Right cardiac atrium (tissue), 5 donors: ENCODE results near the gene KCNH4. TPM values are rescaled to one million over a fixed set of nuclear protein-coding genes. Genes with fewer than 3 reads are reported as not detected.

Experiments
- ATAC-seq, 2 donors: fragments of 200-7000 bp; cut with Tn5 transposase; one replicate each; pipeline versions ENCODE4 v1.8.0 to v1.9.1; 2020; ENCODE audit warnings: moderate library complexity in 2 of 2, mild to moderate bottlenecking in 1 of 2
- DNase-seq, 3 donors: peaks; one replicate each; pipeline ENCODE4 v3.0.0-alpha.2; 2020
- H3K27ac ChIP-seq: one replicate; pipeline ENCODE4 v1.5.1; 2013; ENCODE audit warnings: mild to moderate bottlenecking, low read length, control low read depth, moderate library complexity
- H3K27me3 ChIP-seq: one replicate; pipeline ENCODE4 v1.6.1; 2013; ENCODE audit not compliant: control insufficient read depth, insufficient read depth
- H3K4me1 ChIP-seq: one replicate; pipeline ENCODE4 v1.6.1; 2013; ENCODE audit warnings: low read length; ENCODE audit not compliant: control insufficient read depth, insufficient read depth
- H3K4me3 ChIP-seq: one replicate; pipeline ENCODE4 v1.5.1; 2013; ENCODE audit warnings: low read length, control low read depth
- H3K9me3 ChIP-seq: one replicate; pipeline ENCODE4 v1.6.1; 2013; ENCODE audit warnings: low read length; ENCODE audit not compliant: control insufficient read depth
- WGBS: extraction: QIAGEN DNeasy Blood & Tissue Kit; methylation state at CpG from one replicate; pipeline ENCODE4 v1.1.7; 2013; 5-methylcytosine and 5-hydroxymethylcytosine counted together
- intact Hi-C, 4 donors: fragments of 100-400 bp; cut with DNase I; formaldehyde crosslinking; loops; one replicate each; pipeline versions ENCODE4 v1.11.0 to v1.14.0; 2022 to 2023
- polyA plus RNA-seq: library from polyadenylated mRNA; stranded (reverse); fragments of 200-250 nt; gene quantifications from one replicate; pipeline ENCODE4 v1.2.3, GENCODE V29; 2013
- total RNA-seq, 4 donors: library from RNA; stranded (reverse); fragmentation: NEBNext Ultra II Directional; extraction: Animal tissue kit (Norgen Biotek cat#: 25700); gene quantifications; one replicate each; pipeline ENCODE4 v1.2.1, GENCODE V29; 2021
- donor health status: healthy with polysubstance abuse.
- donor health status: DM: no; HTN: yes; CAD: no.
- donor health status: DM: no; HTN: no; CAD: no.
- donor health status: DM: no; HTN: yes; CAD: no; lungs with severe emphysema.
- donor health status: DM: yes; HTN: yes; CAD: no.

Gene KCNH4
- total and polyA plus RNA-seq, 5 donors: 0.06 to 0.28 (median 0.14) TPM; not detected in 1

- no peak for DNase-seq
- Histone ChIP-seq H3K9me3 (no peaks in the 10 kb centered on the region), H3K27ac (peak overlapping the region; percentile 65), H3K4me1 (peaks cover 37% of the 10 kb centered on the region), H3K27me3 (no peaks in the 10 kb centered on the region), H3K4me3 (no peak overlapping the region)
- WGBS: 45% methylated on average over 4 of the region's 4 CpGs
- ATAC-seq: no peak
- intact Hi-C loops: no loop called here
Measured at GRCh38 chr17:42133461-42134041, 47.4 kb downstream of the KCNH4 start.

- peaks cover 34% of the 10 kb centered on the region for H3K4me1 ChIP-seq
- WGBS: 43% methylated on average over 3 of the region's 3 CpGs
- no peaks in the 10 kb centered on the region for H3K27me3 ChIP-seq
- H3K27ac ChIP-seq: peak overlapping the region; percentile 65
- no peaks in the 10 kb centered on the region for H3K9me3 ChIP-seq
- peak; percentile 17 to 43 for ATAC-seq
- no peak overlapping the region for H3K4me3 ChIP-seq
- peak in 1 of 3 donors; percentile 77 for DNase-seq
- intact Hi-C loops: no loop called here
Measured at GRCh38 chr17:42132941-42133340, 48.0 kb downstream of the KCNH4 start.

GRCh38 chr17:42131981-42132432, 48.9 kb downstream of the KCNH4 start:
- 51% methylated on average over 4 of the region's 4 CpGs for WGBS
- ATAC-seq (peak in 1 of 2 donors; percentile 24), DNase-seq (no peak)
- Histone ChIP-seq H3K27me3 (no peaks in the 10 kb centered on the region), H3K9me3 (no peaks in the 10 kb centered on the region), H3K4me1 (peaks cover 34% of the 10 kb centered on the region), H3K27ac (peak overlapping the region; percentile 33), H3K4me3 (no peak overlapping the region)
- intact Hi-C loops: no loop called here

GRCh38 chr17:42131232-42131631, 49.7 kb downstream of the KCNH4 start:
- ATAC-seq (no peak), DNase-seq (no peak)
- WGBS: 92% methylated on average over 4 of the region's 4 CpGs
- Histone ChIP-seq H3K4me1 (peaks cover 30% of the 10 kb centered on the region), H3K27me3 (no peaks in the 10 kb centered on the region), H3K27ac (peak overlapping the region; percentile 54), H3K4me3 (no peak overlapping the region), H3K9me3 (no peaks in the 10 kb centered on the region)
- intact Hi-C loops: no loop called here

- intact Hi-C loops: no loop called here
- ATAC-seq (no peak), DNase-seq (no peak)
- peak overlapping the region; percentile 57 for H3K27ac ChIP-seq
- H3K4me3 ChIP-seq: no peak overlapping the region
- no peaks in the 10 kb centered on the region for H3K27me3 ChIP-seq
- no peaks in the 10 kb centered on the region for H3K9me3 ChIP-seq
- WGBS: 91% methylated on average over 16 of the region's 16 CpGs
- peaks cover 27% of the 10 kb centered on the region for H3K4me1 ChIP-seq
Measured at GRCh38 chr17:42130310-42130936, 50.5 kb downstream of the KCNH4 start.

GRCh38 chr17:42129109-42129837, 51.7 kb downstream of the KCNH4 start:
- DNase-seq (peak; percentile 53 to 75 (median 75)), ATAC-seq (peak; percentile 71 to 81)
- Histone ChIP-seq H3K27me3 (no peaks in the 10 kb centered on the region), H3K4me1 (peaks cover 26% of the 10 kb centered on the region), H3K27ac (peak overlapping the region; percentile 57), H3K9me3 (no peaks in the 10 kb centered on the region), H3K4me3 (no peak overlapping the region)
- 83% methylated on average over 8 of the region's 8 CpGs for WGBS
- intact Hi-C loops: no loop called here

GRCh38 chr17:42127414-42127813, 53.5 kb downstream of the KCNH4 start:
- Histone ChIP-seq H3K27me3 (no peaks in the 10 kb centered on the region), H3K9me3 (no peaks in the 10 kb centered on the region), H3K4me3 (no peak overlapping the region), H3K4me1 (peaks cover 14% of the 10 kb centered on the region), H3K27ac (no peak overlapping the region)
- DNase-seq (no peak), ATAC-seq (no peak)
- intact Hi-C loops: no loop called here
- WGBS: 96% methylated on average over 6 of the region's 6 CpGs

GRCh38 chr17:42126836-42127235, 54.1 kb downstream of the KCNH4 start:
- no peak overlapping the region for H3K27ac ChIP-seq
- peaks cover 14% of the 10 kb centered on the region for H3K4me1 ChIP-seq
- H3K27me3 ChIP-seq: no peaks in the 10 kb centered on the region
- WGBS: 79% methylated on average over 3 of the region's 3 CpGs
- H3K9me3 ChIP-seq: no peaks in the 10 kb centered on the region
- no peak overlapping the region for H3K4me3 ChIP-seq
- no peak for DNase-seq
- intact Hi-C loops: no loop called here
- no peak for ATAC-seq

GRCh38 chr17:42125565-42125964, 55.4 kb downstream of the KCNH4 start:
- Histone ChIP-seq H3K27me3 (no peaks in the 10 kb centered on the region), H3K4me3 (no peak overlapping the region), H3K27ac (no peak overlapping the region), H3K9me3 (no peaks in the 10 kb centered on the region), H3K4me1 (peaks cover 8% of the 10 kb centered on the region)
- DNase-seq (peak in 1 of 3 donors; percentile 56), ATAC-seq (no peak)
- WGBS: 82% methylated on average over 12 of the region's 12 CpGs
- intact Hi-C loops: no loop called here

GRCh38 chr17:42124256-42124655, 56.7 kb downstream of the KCNH4 start:
- Histone ChIP-seq H3K4me3 (no peak overlapping the region), H3K27me3 (no peaks in the 10 kb centered on the region), H3K27ac (no peak overlapping the region), H3K4me1 (peaks cover 6% of the 10 kb centered on the region), H3K9me3 (no peaks in the 10 kb centered on the region)
- ATAC-seq (no peak), DNase-seq (peak in 1 of 3 donors; percentile 28)
- 89% methylated on average over 3 of the region's 3 CpGs for WGBS
- intact Hi-C loops: no loop called here
